ENCODE data around the gene SIL1. TPM values are rescaled to one million over a fixed set of nuclear protein-coding genes. Genes with fewer than 3 reads are reported as not detected.

SIL1 gene
- total RNA-seq, 4 donors from 2014 or later, result 17.4 to 122 (median 58.3) TPM

DNA sequence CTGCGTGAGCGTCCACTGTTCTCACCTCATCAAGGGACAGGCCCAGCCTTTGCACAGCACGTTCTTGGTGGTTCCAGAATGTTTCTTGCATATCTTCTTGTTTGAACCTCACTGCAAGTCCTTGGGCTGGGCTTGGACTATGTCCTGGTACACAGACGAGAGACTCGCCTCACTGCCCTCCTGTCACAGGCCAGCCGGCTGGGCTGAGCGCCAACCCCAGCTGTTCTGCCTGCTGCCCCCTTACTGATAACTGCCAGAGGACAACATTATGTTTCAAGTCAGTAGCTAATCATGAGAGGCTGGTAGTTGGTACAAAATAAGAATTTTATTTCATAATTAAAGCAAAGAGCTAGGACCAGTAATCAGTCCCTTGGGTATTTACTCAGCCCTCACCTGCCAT, 270.2 kb downstream of the SIL1 start:
- H3K9me3 ChIP-seq, result no peaks in the 10 kb centered on the region
- no peaks in the 10 kb centered on the region for H3K27me3 ChIP-seq
- no peak overlapping the region for H3K27ac ChIP-seq
- TF ChIP-seq, protein P1, sequence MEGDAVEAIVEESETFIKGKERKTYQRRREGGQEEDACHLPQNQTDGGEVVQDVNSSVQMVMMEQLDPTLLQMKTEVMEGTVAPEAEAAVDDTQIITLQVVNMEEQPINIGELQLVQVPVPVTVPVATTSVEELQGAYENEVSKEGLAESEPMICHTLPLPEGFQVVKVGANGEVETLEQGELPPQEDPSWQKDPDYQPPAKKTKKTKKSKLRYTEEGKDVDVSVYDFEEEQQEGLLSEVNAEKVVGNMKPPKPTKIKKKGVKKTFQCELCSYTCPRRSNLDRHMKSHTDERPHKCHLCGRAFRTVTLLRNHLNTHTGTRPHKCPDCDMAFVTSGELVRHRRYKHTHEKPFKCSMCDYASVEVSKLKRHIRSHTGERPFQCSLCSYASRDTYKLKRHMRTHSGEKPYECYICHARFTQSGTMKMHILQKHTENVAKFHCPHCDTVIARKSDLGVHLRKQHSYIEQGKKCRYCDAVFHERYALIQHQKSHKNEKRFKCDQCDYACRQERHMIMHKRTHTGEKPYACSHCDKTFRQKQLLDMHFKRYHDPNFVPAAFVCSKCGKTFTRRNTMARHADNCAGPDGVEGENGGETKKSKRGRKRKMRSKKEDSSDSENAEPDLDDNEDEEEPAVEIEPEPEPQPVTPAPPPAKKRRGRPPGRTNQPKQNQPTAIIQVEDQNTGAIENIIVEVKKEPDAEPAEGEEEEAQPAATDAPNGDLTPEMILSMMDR (IDR thresholded peaks at IDR 0.05), result no peak
- no peak for TF ChIP-seq POLR2A (IDR thresholded peaks at IDR 0.05)
- intact Hi-C loops (cut with DNase I; ENCODE audit: low total_unique reads), result no loop called here
- no peak for DNase-seq
- H3K4me3 ChIP-seq, result no peak overlapping the region
- H3K36me3 ChIP-seq, result no peaks in the 10 kb centered on the region
- H3K4me1 ChIP-seq, result no peaks in the 10 kb centered on the region

DNA sequence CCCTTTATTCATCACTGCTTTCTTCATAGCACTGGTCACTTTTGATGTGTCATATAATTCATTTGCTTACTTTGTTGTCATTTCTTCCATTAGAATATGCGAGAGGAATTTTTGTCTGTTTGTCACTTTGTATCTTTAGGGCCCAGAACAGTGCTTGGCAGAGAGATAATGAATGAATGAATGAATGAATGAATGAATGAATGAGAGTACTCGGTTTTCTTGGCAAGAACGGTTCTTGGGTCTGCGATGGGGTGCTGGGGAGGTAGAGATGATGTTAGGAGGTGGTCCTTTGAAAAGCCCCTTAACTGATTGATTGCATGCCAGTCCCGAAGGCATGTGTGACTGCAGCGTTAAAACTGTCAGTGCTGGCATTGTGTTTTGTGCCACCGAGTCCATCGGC, 270.6 kb downstream of the SIL1 start:
- Histone ChIP-seq H3K36me3 (no peaks in the 10 kb centered on the region), H3K9me3 (no peaks in the 10 kb centered on the region), H3K27ac (no peak overlapping the region), H3K4me1 (no peaks in the 10 kb centered on the region), H3K4me3 (no peak overlapping the region), H3K27me3 (no peaks in the 10 kb centered on the region)
- no peak for DNase-seq
- TF ChIP-seq, protein P1 (IDR thresholded peaks at IDR 0.05), result no peak
- no peak for TF ChIP-seq POLR2A (IDR thresholded peaks at IDR 0.05)
- intact Hi-C loops (cut with DNase I; ENCODE audit: low total_unique reads), result no loop called here

DNA sequence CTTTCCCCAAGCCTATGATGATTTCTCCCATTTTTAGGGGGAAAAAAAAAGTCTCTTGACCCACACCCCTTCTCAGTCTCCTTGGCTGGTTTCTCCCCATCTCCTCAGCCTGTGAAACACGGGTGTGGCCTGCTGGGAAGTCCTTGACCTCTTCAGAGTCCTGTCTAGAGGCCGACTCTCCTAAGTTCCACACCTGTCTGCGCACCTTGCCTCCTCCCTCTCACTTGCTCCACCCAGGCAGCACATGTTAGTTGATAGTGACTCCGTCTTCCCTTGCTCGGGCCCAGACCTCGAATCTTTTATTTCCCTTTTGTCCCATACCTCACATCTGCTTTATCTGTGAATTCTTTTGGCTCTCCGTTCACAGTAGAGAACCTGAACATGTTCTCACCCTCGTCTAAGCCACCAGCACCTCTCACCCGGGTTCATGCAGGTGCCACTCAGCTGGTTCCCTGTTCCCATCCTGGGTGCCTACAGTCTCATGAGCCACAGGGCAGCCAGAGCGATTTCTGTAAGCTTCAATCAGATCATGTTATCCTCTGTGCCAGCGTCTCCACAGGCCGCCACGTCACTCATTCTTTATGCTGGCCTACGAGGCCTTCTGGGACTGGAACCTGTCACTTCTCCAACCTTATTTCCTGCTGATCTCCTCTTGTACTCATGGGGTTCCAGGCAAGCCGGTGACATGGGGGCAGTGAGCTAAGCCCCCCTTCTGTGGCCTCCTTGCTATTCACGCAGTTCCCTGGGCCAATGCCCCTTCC, 271.3 kb downstream of the SIL1 start:
- H3K27me3 ChIP-seq, result no peaks in the 10 kb centered on the region
- no peak for DNase-seq
- intact Hi-C loops (cut with DNase I; ENCODE audit: low total_unique reads), result no loop called here
- no peak overlapping the region for H3K4me3 ChIP-seq
- no peaks in the 10 kb centered on the region for H3K9me3 ChIP-seq
- H3K4me1 ChIP-seq, result no peaks in the 10 kb centered on the region
- H3K36me3 ChIP-seq, result no peaks in the 10 kb centered on the region
- TF ChIP-seq POLR2A (IDR thresholded peaks at IDR 0.05), result no peak
- TF ChIP-seq, protein P1 (IDR thresholded peaks at IDR 0.05), result no peak
- no peak overlapping the region for H3K27ac ChIP-seq

DNA sequence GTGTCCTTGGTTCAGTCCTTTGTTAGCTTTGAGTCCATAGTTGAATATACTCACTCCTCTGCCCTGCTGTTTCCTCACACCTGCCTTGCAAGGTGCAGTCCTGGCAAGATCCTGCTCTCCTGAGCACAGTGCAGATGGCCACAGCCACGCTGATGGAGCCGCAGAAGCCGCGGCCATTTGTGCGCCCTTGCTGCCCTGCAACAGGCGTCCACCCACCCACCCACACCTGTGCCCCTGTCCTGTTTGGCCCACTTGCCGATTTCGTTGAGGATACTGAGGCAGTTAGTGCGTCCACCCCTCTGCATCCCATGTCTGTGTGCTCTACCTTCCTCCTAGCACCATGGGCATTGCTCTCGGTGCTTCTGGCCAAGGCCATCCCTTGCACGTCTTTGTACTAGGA, 271.9 kb downstream of the SIL1 start:
- Histone ChIP-seq H3K9me3 (no peaks in the 10 kb centered on the region), H3K27ac (no peak overlapping the region), H3K4me1 (no peaks in the 10 kb centered on the region), H3K27me3 (no peaks in the 10 kb centered on the region), H3K36me3 (no peaks in the 10 kb centered on the region), H3K4me3 (no peak overlapping the region)
- intact Hi-C loops (cut with DNase I; ENCODE audit: low total_unique reads), result no loop called here
- TF ChIP-seq, protein P1 (IDR thresholded peaks at IDR 0.05), result no peak
- TF ChIP-seq POLR2A (IDR thresholded peaks at IDR 0.05), result no peak
- DNase-seq, result no peak

DNA sequence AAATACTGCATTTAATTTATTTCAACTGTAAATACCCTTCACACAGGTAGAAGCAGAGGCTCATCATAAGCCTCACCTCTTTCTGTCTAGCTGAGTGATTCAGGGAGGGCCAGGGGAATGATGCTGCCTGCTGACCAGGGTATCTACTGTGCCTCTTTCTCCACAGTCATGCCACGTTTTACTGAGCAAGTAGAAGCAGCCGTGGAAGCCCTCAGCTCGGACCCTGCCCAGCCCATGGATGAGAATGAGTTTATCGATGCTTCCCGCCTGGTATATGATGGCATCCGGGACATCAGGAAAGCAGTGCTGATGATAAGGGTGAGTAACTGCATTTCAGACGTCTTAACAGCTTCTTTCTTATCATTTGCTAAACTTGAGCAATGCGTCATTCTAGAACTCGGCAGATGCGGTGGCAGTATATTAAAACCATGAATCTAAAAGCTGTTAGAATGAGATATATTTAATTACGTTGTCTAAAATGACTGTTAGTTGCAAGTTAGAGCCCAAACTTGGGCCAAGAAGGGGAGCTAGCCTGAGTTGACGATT, 273.0 kb downstream of the SIL1 start:
- TF ChIP-seq POLR2A (IDR thresholded peaks at IDR 0.05), result no peak
- TF ChIP-seq, protein P1 (IDR thresholded peaks at IDR 0.05), result no peak
- Histone ChIP-seq H3K27ac (no peak overlapping the region), H3K9me3 (no peaks in the 10 kb centered on the region), H3K27me3 (no peaks in the 10 kb centered on the region), H3K4me1 (no peaks in the 10 kb centered on the region), H3K36me3 (no peaks in the 10 kb centered on the region), H3K4me3 (no peak overlapping the region)
- intact Hi-C loops (cut with DNase I; ENCODE audit: low total_unique reads), result no loop called here
- no peak for DNase-seq

Measured in uterus (tissue), 4 donors.